Activated CD4-positive, alpha-beta T cell treated with anti-CD3 and anti-CD28 coated beads for 36 hours (primary cell): ENCODE data around the gene RNF223. TPM values are rescaled to one million over a fixed set of nuclear protein-coding genes. Genes with fewer than 3 reads are reported as not detected.
"Not testable (repeated sequence)": the region's sequence is repeated elsewhere in the genome, so short reads cannot be mapped to it uniquely, and the experiment has no call there.

ENCODE experiments used
- ATAC-seq: fragments of 200-7000 bp; cut with Tn5 transposase; one replicate; pipeline ENCODE4 v1.10.0; 2021; ENCODE audit warnings: mild to moderate bottlenecking, moderate library complexity
- CTCF ChIA-PET: fragments of 350-600 bp; sonication (Branson Sonifier 250); formaldehyde crosslinking; loops from one replicate; lab custom pipeline; 2021; ENCODE audit warnings: antibody characterized with exemption; lab: Charles Lee
- POLR2A ChIA-PET: fragments of 350-600 bp; sonication (Branson Sonifier 250); formaldehyde crosslinking; loops from one replicate; lab custom pipeline; 2021; ENCODE audit warnings: antibody characterized with exemption, inconsistent platforms; lab: Charles Lee
- DNase-seq: peaks from one replicate; pipeline ENCODE4 v3.0.0-alpha.2; 2020
- H3K27ac Mint-ChIP-seq: one replicate; pipeline ENCODE4 v1.8.0; 2021; ENCODE audit warnings: mixed read lengths
- H3K27me3 Mint-ChIP-seq: one replicate; pipeline ENCODE4 v1.8.0; 2021; ENCODE audit warnings: mixed read lengths
- H3K36me3 Mint-ChIP-seq: one replicate; pipeline ENCODE4 v1.8.0; 2021; ENCODE audit warnings: low read depth, mixed read lengths
- H3K4me1 Mint-ChIP-seq: one replicate; pipeline ENCODE4 v1.8.0; 2021; ENCODE audit warnings: mixed read lengths
- H3K4me3 Mint-ChIP-seq: one replicate; pipeline ENCODE4 v1.8.0; 2021; ENCODE audit warnings: mild to moderate bottlenecking, moderate library complexity, mixed read lengths
- H3K9me3 Mint-ChIP-seq: one replicate; pipeline ENCODE4 v1.8.0; 2021; ENCODE audit warnings: low read depth, mixed read lengths
- intact Hi-C, 2 experiments: fragments of 100-400 bp; cut with DNase I in 1 of 2; cut with micrococcal nuclease in 1 of 2; formaldehyde crosslinking; loops; one replicate each; pipeline versions ENCODE4 v1.14.2 to v1.15.1; 2022 to 2024; cut with DNase I, micrococcal nuclease
- total RNA-seq, 2 experiments: library from RNA; stranded (reverse); gene quantifications; one replicate each; pipeline ENCODE4 v1.2.3, GENCODE V29; 2021

Gene RNF223
- total RNA-seq, 2 experiments from 2014 or later, result not detected

DNA sequence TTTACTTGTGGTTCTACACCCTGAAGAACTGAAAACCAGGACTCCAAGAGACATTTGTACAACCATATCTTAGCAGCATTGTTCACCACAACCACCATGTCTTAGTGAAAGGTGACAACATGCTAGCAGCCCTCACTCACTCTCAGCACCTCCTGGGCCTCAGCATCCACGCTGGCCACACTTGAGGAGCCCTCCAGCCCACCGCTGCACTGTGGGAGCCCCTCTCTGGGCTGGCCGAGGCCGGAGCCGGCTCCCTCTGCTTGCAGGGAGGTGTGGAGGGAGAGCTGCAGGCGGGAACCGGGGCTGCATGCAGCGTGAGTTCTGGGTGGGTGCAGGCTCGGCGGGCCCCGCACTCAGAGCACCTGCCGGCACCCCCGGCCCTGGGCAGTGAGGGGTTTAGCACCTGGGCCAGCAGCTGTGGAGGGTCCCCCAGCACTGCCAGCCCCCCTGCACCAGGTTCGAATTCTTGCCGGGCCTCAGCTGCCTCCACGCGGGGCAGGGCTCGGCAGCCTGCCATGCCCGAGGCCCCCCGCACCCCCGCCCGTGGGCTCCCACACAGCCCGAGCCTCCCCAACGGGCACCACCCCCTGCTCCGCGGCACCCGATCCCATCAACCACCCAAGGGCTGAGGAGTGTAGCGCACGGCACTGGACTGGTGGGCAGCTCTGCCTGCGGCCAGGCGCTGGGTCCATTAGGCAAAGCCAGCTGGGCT is 32.6 kb upstream of the RNF223 start:
- Mint-ChIP-seq H3K27me3 (no peaks in the 10 kb centered on the region), H3K27ac (no peak overlapping the region), H3K4me1 (peaks cover 15% of the 10 kb centered on the region), H3K9me3 (no peaks in the 10 kb centered on the region), H3K4me3 (no peak overlapping the region), H3K36me3 (peaks cover 2% of the 10 kb centered on the region)
- POLR2A ChIA-PET, result no interaction called here
- CTCF ChIA-PET, result interaction anchor here (0.6 to 0.7 kb wide), 2 partner anchors 113 to 124 kb away, joined by 3 read pairs; no protein-coding TSS in a partner anchor
- intact Hi-C loops, result no loop called here
- DNase-seq (no peak), ATAC-seq (no peak)

DNA sequence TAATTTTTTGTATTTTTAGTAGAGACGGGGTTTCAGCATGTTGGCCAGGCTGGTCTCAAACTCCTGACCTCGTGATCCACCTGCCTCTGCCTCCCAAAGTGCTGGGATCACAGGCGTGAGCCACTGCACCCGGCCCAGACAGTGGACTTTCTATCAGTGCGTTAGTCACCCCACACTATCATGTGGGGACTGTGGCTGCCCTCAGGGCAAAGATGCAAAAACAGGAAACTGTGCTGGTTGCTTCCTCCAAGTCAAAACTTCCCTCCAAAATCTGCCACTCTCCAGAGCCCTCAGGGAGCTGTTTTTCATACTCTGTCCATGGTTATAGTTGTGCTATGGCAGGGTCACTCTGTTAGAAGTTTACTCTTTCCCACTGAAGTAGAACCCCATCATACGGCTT is 30.0 kb upstream of the RNF223 start:
- peaks cover 11% of the 10 kb centered on the region for H3K9me3 Mint-ChIP-seq
- ATAC-seq (peak; percentile 84), DNase-seq (peak; percentile 48)
- peaks cover 25% of the 10 kb centered on the region for H3K4me1 Mint-ChIP-seq
- CTCF ChIA-PET, result interaction anchor here (0.6 kb wide), 1 partner anchor 18 kb away, joined by 3 read pairs; no protein-coding TSS in a partner anchor
- H3K36me3 Mint-ChIP-seq, result peaks cover 13% of the 10 kb centered on the region
- H3K4me3 Mint-ChIP-seq, H3K27me3 Mint-ChIP-seq, POLR2A ChIA-PET, H3K27ac Mint-ChIP-seq, intact Hi-C loops: not testable (repeated sequence)

GRCh38 chr1:1101503-1101902 is 27.4 kb upstream of the RNF223 start:
- peaks cover 12% of the 10 kb centered on the region for H3K9me3 Mint-ChIP-seq
- DNase-seq (no peak), ATAC-seq (no peak)
- intact Hi-C loops, result no loop called here
- no peak overlapping the region for H3K27ac Mint-ChIP-seq
- H3K36me3 Mint-ChIP-seq, result peaks cover 17% of the 10 kb centered on the region
- peaks cover 9% of the 10 kb centered on the region for H3K27me3 Mint-ChIP-seq
- H3K4me1 Mint-ChIP-seq, result peaks cover 33% of the 10 kb centered on the region
- CTCF ChIA-PET, result no interaction called here
- POLR2A ChIA-PET, result no interaction called here
- no peak overlapping the region for H3K4me3 Mint-ChIP-seq

GRCh38 chr1:1100296-1100695 is 26.2 kb upstream of the RNF223 start:
- no peak for ATAC-seq
- H3K4me3 Mint-ChIP-seq, result no peak overlapping the region
- H3K27ac Mint-ChIP-seq, result peak overlapping the region; percentile 23
- DNase-seq, result no peak
- H3K36me3 Mint-ChIP-seq, result peaks cover 17% of the 10 kb centered on the region
- H3K9me3 Mint-ChIP-seq, result peaks cover 12% of the 10 kb centered on the region
- CTCF ChIA-PET, result interaction anchor here (1.0 kb wide), 1 partner anchor 22 kb away, joined by 3 read pairs; no protein-coding TSS in a partner anchor
- intact Hi-C loops, result no loop called here
- peaks cover 9% of the 10 kb centered on the region for H3K27me3 Mint-ChIP-seq
- H3K4me1 Mint-ChIP-seq, result peaks cover 33% of the 10 kb centered on the region
- POLR2A ChIA-PET, result no interaction called here

GRCh38 chr1:1099506-1100183 is 25.5 kb upstream of the RNF223 start:
- CTCF ChIA-PET, result no interaction called here
- peak overlapping the region; percentile 40 for H3K27ac Mint-ChIP-seq
- no peak overlapping the region for H3K4me3 Mint-ChIP-seq
- peaks cover 30% of the 10 kb centered on the region for H3K4me1 Mint-ChIP-seq
- H3K36me3 Mint-ChIP-seq, result peaks cover 17% of the 10 kb centered on the region
- POLR2A ChIA-PET, result no interaction called here
- H3K27me3 Mint-ChIP-seq, result peaks cover 9% of the 10 kb centered on the region
- ATAC-seq (no peak), DNase-seq (no peak)
- peaks cover 12% of the 10 kb centered on the region for H3K9me3 Mint-ChIP-seq
- intact Hi-C loops, result no loop called here

GRCh38 chr1:1098681-1099421 is 24.7 kb upstream of the RNF223 start:
- POLR2A ChIA-PET, result no interaction called here
- H3K27ac Mint-ChIP-seq, result peak overlapping the region; percentile 64
- H3K4me3 Mint-ChIP-seq, result no peak overlapping the region
- intact Hi-C loops, result no loop called here
- peak; percentile 74 for ATAC-seq
- CTCF ChIA-PET, result no interaction called here
- H3K36me3 Mint-ChIP-seq, result peaks cover 17% of the 10 kb centered on the region
- DNase-seq, result no peak
- peaks cover 9% of the 10 kb centered on the region for H3K27me3 Mint-ChIP-seq
- H3K4me1 Mint-ChIP-seq, result peaks cover 23% of the 10 kb centered on the region
- H3K9me3 Mint-ChIP-seq, result peaks cover 12% of the 10 kb centered on the region

- H3K27ac Mint-ChIP-seq, CTCF ChIA-PET, DNase-seq, POLR2A ChIA-PET, H3K27me3 Mint-ChIP-seq, ATAC-seq, intact Hi-C loops, H3K4me3 Mint-ChIP-seq: not testable (repeated sequence)
- Mint-ChIP-seq H3K4me1 (peaks cover 25% of the 10 kb centered on the region), H3K9me3 (peaks cover 12% of the 10 kb centered on the region), H3K36me3 (peaks cover 16% of the 10 kb centered on the region)
Measured at GRCh38 chr1:1096136-1096535, 22.0 kb upstream of the RNF223 start.

DNA sequence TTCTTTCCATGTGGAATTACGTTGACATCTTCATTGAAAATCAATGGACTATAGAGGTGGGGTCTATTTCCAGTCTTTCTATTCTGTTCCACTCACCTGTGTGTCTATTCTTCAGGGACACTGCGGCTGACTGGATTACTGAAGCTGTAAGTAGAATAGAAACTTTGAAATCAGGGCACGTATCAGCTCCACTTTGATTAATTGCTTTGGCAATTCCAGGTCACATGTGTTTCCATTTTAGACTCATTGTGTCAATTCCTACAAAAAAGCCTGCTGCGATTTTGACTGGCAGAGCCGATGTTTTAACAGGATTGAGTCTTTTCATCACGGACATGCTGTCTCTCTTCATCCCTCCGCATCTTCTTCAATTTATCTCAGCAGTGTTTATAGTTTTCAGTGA is 20.9 kb upstream of the RNF223 start:
- Mint-ChIP-seq H3K27me3 (peaks cover 9% of the 10 kb centered on the region), H3K36me3 (peaks cover 10% of the 10 kb centered on the region), H3K4me1 (peaks cover 22% of the 10 kb centered on the region), H3K9me3 (peaks cover 8% of the 10 kb centered on the region), H3K27ac (no peak overlapping the region), H3K4me3 (no peak overlapping the region)
- ChIA-PET CTCF (interaction anchor here (1.0 kb wide), 2 partner anchors 28 to 62 kb away, joined by 3 to 4 read pairs; no protein-coding TSS in a partner anchor), POLR2A (no interaction called here)
- DNase-seq (no peak), ATAC-seq (no peak)
- intact Hi-C loops, result no loop called here

- H3K27ac Mint-ChIP-seq, result no peak overlapping the region
Measured at GRCh38 chr1:1093610-1093943, 19.5 kb upstream of the RNF223 start.

GRCh38 chr1:1092894-1093609 is 18.9 kb upstream of the RNF223 start:
- Mint-ChIP-seq H3K4me3 (no peak overlapping the region), H3K36me3 (peaks cover 2% of the 10 kb centered on the region), H3K27ac (no peak overlapping the region), H3K9me3 (no peaks in the 10 kb centered on the region), H3K4me1 (peaks cover 7% of the 10 kb centered on the region), H3K27me3 (no peaks in the 10 kb centered on the region)
- peak; percentile 43 for ATAC-seq
- ChIA-PET CTCF (no interaction called here), POLR2A (no interaction called here)
- no peak for DNase-seq
- intact Hi-C loops, result no loop called here

More at GRCh38 chr1:1093610-1093943, 19.5 kb upstream of the RNF223 start:
- no peaks in the 10 kb centered on the region for H3K27me3 Mint-ChIP-seq
- POLR2A ChIA-PET, result no interaction called here
- H3K9me3 Mint-ChIP-seq, result no peaks in the 10 kb centered on the region
- no peak overlapping the region for H3K4me3 Mint-ChIP-seq
- ATAC-seq (no peak), DNase-seq (no peak)
- peaks cover 2% of the 10 kb centered on the region for H3K36me3 Mint-ChIP-seq
- intact Hi-C loops, result no loop called here
- CTCF ChIA-PET, result no interaction called here
- H3K4me1 Mint-ChIP-seq, result peaks cover 10% of the 10 kb centered on the region
